Measurements from ENCODE around the gene GET4. TPM values are rescaled to one million over a fixed set of nuclear protein-coding genes. Genes with fewer than 3 reads are reported as not detected.

GET4 gene
- total RNA-seq, 4 donors from 2014 or later, result 46.1 to 67.7 (median 51.6) TPM

- intact Hi-C loops (cut with DNase I; ENCODE audit: low total_unique reads), result no loop called here
- DNase-seq (ENCODE audit: low spot score in 2 of 2), result no peak
- no peak for TF ChIP-seq CTCF (IDR thresholded peaks at IDR 0.05)
- no peak for TF ChIP-seq POLR2A (IDR thresholded peaks at IDR 0.05)
- no peak overlapping the region for H3K4me3 ChIP-seq (ENCODE audit: low read depth, poor library complexity, severe bottlenecking)
- WGBS, 2 donors, result 57 to 65% methylated on average over 18 to 26 of the region's 27 CpGs
Measured at GRCh38 chr7:897771-898376, 21.5 kb downstream of the GET4 start.

- intact Hi-C loops (cut with DNase I; ENCODE audit: low total_unique reads), result no loop called here
- 70 to 84% methylated on average over 11 to 16 of the region's 18 CpGs for WGBS, 2 donors
- TF ChIP-seq CTCF (IDR thresholded peaks at IDR 0.05), result no peak
- no peak for TF ChIP-seq POLR2A (IDR thresholded peaks at IDR 0.05)
- DNase-seq (ENCODE audit: low spot score in 2 of 2), result no peak
- no peak overlapping the region for H3K4me3 ChIP-seq (ENCODE audit: low read depth, poor library complexity, severe bottlenecking)
Measured at GRCh38 chr7:898460-898854, 22.1 kb downstream of the GET4 start.

- DNase-seq (ENCODE audit: low spot score in 2 of 2), result no peak
Measured at GRCh38 chr7:898855-899681, 22.7 kb downstream of the GET4 start.

GRCh38 chr7:899806-900205, 23.5 kb downstream of the GET4 start:
- TF ChIP-seq POLR2A (IDR thresholded peaks at IDR 0.05) (no peak), CTCF (IDR thresholded peaks at IDR 0.05) (no peak)
- H3K4me3 ChIP-seq (ENCODE audit: low read depth, poor library complexity, severe bottlenecking), result no peak overlapping the region
- no peak for DNase-seq (ENCODE audit: low spot score in 2 of 2)
- intact Hi-C loops (cut with DNase I; ENCODE audit: low total_unique reads), result no loop called here
- 93 to 94% methylated on average over 13 to 15 of the region's 16 CpGs for WGBS, 2 donors

More at GRCh38 chr7:898855-899681, 22.7 kb downstream of the GET4 start:
- 79 to 82% methylated on average over 46 to 52 of the region's 54 CpGs for WGBS, 2 donors
- no peak for TF ChIP-seq POLR2A (IDR thresholded peaks at IDR 0.05)
- no peak for TF ChIP-seq CTCF (IDR thresholded peaks at IDR 0.05)
- no peak overlapping the region for H3K4me3 ChIP-seq (ENCODE audit: low read depth, poor library complexity, severe bottlenecking)
- intact Hi-C loops (cut with DNase I; ENCODE audit: low total_unique reads), result no loop called here

GRCh38 chr7:900331-901040, 24.1 kb downstream of the GET4 start:
- 83 to 84% methylated on average over 10 to 25 of the region's 26 CpGs for WGBS, 2 donors
- TF ChIP-seq CTCF (IDR thresholded peaks at IDR 0.05), result no peak
- no peak for TF ChIP-seq POLR2A (IDR thresholded peaks at IDR 0.05)
- H3K4me3 ChIP-seq (ENCODE audit: low read depth, poor library complexity, severe bottlenecking), result no peak overlapping the region
- intact Hi-C loops (cut with DNase I; ENCODE audit: low total_unique reads), result no loop called here
- DNase-seq (ENCODE audit: low spot score in 2 of 2), result no peak

Measured in lower leg skin (tissue), 4 donors.